Smooth muscle cell of the coronary artery (primary cell): Measurements from ENCODE around the gene PARL. TPM values are rescaled to one million over a fixed set of nuclear protein-coding genes. Genes with fewer than 3 reads are reported as not detected.

Experiments
- total RNA-seq: library from RNA; depleted of rRNA; stranded (reverse); fragments of >200 nt; gene quantifications from 2 replicates; pipeline ENCODE4 v1.2.3, GENCODE V29; 2014; ENCODE audit warnings: low replicate concordance

PARL gene, protein sequence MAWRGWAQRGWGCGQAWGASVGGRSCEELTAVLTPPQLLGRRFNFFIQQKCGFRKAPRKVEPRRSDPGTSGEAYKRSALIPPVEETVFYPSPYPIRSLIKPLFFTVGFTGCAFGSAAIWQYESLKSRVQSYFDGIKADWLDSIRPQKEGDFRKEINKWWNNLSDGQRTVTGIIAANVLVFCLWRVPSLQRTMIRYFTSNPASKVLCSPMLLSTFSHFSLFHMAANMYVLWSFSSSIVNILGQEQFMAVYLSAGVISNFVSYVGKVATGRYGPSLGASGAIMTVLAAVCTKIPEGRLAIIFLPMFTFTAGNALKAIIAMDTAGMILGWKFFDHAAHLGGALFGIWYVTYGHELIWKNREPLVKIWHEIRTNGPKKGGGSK
- 27.0 and 46.9 TPM in 2 replicates for total RNA-seq

DNA sequence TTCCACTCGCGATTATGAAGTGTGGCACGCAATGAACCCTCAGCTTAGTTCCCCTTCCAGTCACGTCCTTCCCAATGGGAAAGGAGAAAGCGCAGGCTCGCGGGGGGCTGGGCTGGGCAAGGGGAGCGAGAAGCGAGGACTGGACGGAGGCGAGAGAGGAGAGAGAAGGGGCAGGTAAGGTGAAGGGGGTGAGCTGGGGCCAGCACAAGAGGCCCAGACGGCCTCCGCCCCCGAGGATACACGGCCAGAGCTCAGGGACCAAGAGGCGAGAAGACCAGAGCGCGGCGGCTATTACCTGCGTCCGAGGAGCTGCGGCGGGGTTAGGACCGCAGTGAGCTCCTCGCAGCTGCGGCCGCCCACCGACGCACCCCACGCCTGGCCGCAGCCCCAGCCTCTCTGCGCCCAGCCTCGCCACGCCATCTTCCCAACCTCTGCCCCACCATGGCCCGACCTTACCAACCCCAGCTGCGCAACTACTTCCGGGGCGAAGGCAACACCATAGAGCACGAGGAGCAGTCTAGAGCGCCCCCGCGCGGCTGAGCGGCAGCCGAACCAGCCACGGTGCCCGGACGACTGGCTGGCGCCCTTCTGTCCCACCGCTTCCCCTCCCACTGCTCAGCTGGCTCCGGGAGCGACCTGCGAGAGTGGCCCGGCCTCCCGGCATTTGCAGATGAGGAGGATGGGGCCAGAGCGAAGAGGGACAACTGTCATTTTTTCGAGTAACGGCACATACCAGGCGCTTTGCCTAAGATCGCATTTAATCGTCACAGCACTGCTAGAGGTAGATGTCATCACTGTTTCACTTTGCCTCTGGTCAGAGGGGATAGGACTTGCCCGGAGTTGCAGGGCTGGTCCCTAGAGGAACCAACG, at the start of gene PARL:
PARL (minus strand) TSS at position 454 of the 870 bp plus-strand sequence; CDS start at position 420, 34 bp downstream.

DNA sequence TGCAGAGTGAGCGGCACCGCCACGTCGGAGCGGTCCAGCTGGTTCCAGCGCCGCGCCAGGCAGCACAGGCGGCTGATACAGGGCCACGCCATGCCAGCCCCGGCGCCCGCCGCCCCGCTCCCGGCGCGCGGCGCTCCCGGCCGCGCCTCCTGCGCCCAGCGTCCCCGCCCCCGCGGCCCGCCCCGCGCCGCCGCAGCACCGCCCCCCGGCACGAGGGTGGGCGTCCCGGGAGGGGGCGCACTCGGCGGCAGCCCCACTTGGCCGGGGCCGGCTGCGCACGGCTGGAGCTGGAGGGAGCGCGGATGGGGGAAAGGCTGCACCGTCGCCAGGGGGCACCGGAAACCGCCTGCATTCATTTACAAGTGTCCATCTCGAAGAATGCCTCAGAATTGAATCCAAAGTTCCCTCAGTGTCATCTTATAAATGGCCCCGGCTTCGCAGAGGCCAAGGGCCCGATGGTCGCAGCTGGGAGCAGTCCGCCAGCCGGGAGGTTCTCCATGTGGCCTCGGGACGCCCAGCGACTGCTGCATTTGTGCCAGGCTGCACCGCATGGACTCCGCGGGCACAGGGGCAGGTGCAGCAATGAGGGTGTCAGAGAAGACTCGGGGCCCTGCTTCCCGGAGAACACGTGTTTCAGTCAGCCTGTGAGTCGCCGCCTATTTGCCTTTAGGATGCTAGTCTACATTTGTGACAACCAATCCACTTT, 59.1 kb downstream of the PARL start, which contains the start of gene MAP6D1:
MAP6D1 (minus strand) TSS at position 122 of the 706 bp plus-strand sequence; CDS start at position 92, 30 bp downstream.

Other genes with a start within 250 kb of the PARL start
- gene KLHL24, start 249.3 kb downstream of the PARL start, total RNA-seq = 65.4 and 170 TPM in 2 replicates
- 24.0 and 28.3 TPM in 2 replicates for gene YEATS2, start 187.1 kb downstream of the PARL start, total RNA-seq
- 0.35 and 0.90 TPM in 2 replicates for gene MAP6D1, start 59.3 kb downstream of the PARL start, total RNA-seq
- 13.0 and 20.1 TPM in 2 replicates for gene ABCC5, start 133.0 kb upstream of the PARL start, total RNA-seq
- gene HTR3D, start 146.9 kb upstream of the PARL start, total RNA-seq = not detected in 2 replicates
- not detected in 2 replicates for gene HTR3C, start 168.2 kb upstream of the PARL start, total RNA-seq
- gene HTR3E, start 212.2 kb upstream of the PARL start, total RNA-seq = not detected in 2 replicates